ENCODE measurements around the gene QRFP. TPM values are rescaled to one million over a fixed set of nuclear protein-coding genes. Genes with fewer than 3 reads are reported as not detected.

QRFP gene
- total RNA-seq, 4 donors from 2014 or later: not detected

GRCh38 chr9:130942679-130943078 lies 46.1 kb upstream of the QRFP start:
- intact Hi-C loops (cut with DNase I; ENCODE audit: low total_unique reads): loop anchor here (5.0 kb wide), 1 partner anchor 240 kb away; no protein-coding TSS in a partner anchor
- no peak for DNase-seq (ENCODE audit: low spot score in 2 of 2)
- TF ChIP-seq CTCF (IDR thresholded peaks at IDR 0.05) (no peak), POLR2A (IDR thresholded peaks at IDR 0.05) (no peak)
- WGBS, 2 donors: 75 to 77% methylated on average over 10 of the region's 10 CpGs
- no peak overlapping the region for H3K4me3 ChIP-seq (ENCODE audit: low read depth, poor library complexity, severe bottlenecking)

- intact Hi-C loops (cut with DNase I; ENCODE audit: low total_unique reads): loop anchor here (5.0 kb wide), 1 partner anchor 240 kb away; no protein-coding TSS in a partner anchor
- no peak overlapping the region for H3K4me3 ChIP-seq (ENCODE audit: low read depth, poor library complexity, severe bottlenecking)
- 80 to 81% methylated on average over 6 of the region's 6 CpGs for WGBS, 2 donors
- TF ChIP-seq POLR2A (IDR thresholded peaks at IDR 0.05) (no peak), CTCF (IDR thresholded peaks at IDR 0.05) (no peak)
- no peak for DNase-seq (ENCODE audit: low spot score in 2 of 2)
Observed at GRCh38 chr9:130942084-130942483, 45.5 kb upstream of the QRFP start.

- peak in 1 of 3 donors; percentile 35 for TF ChIP-seq CTCF (IDR thresholded peaks at IDR 0.05)
- no peak for TF ChIP-seq POLR2A (IDR thresholded peaks at IDR 0.05)
- intact Hi-C loops (cut with DNase I; ENCODE audit: low total_unique reads): loop anchor here (5.0 kb wide), 1 partner anchor 239 kb away; no protein-coding TSS in a partner anchor
- 4 to 6% methylated on average over 32 to 36 of the region's 36 CpGs for WGBS, 2 donors
- peak; percentile 55 to 93 for DNase-seq (ENCODE audit: low spot score in 2 of 2)
- no peak overlapping the region for H3K4me3 ChIP-seq (ENCODE audit: low read depth, poor library complexity, severe bottlenecking)
Observed at GRCh38 chr9:130940693-130941576, 44.3 kb upstream of the QRFP start.

GRCh38 chr9:130940027-130940549 lies 43.5 kb upstream of the QRFP start:
- no peak overlapping the region for H3K4me3 ChIP-seq (ENCODE audit: low read depth, poor library complexity, severe bottlenecking)
- 2 to 3% methylated on average over 32 of the region's 32 CpGs for WGBS, 2 donors
- intact Hi-C loops (cut with DNase I; ENCODE audit: low total_unique reads): loop anchor here (5.0 kb wide), 1 partner anchor 238 kb away; no protein-coding TSS in a partner anchor
- no peak for DNase-seq (ENCODE audit: low spot score in 2 of 2)
- no peak for TF ChIP-seq CTCF (IDR thresholded peaks at IDR 0.05)
- no peak for TF ChIP-seq POLR2A (IDR thresholded peaks at IDR 0.05)

- intact Hi-C loops (cut with DNase I; ENCODE audit: low total_unique reads): loop anchor here (5.0 to 10.0 kb wide), 2 partner anchors 65 to 237 kb away; no protein-coding TSS in a partner anchor
- 1 to 2% methylated on average over 28 to 33 of the region's 75 CpGs for WGBS, 2 donors
- TF ChIP-seq CTCF (IDR thresholded peaks at IDR 0.05) (no peak), POLR2A (IDR thresholded peaks at IDR 0.05) (no peak)
- H3K4me3 ChIP-seq (ENCODE audit: low read depth, poor library complexity, severe bottlenecking): no peak overlapping the region
- no peak for DNase-seq (ENCODE audit: low spot score in 2 of 2)
Observed at GRCh38 chr9:130939405-130940026, 42.9 kb upstream of the QRFP start.
